Myocyte (in vitro differentiated cells): ENCODE measurements around the gene ZNF804A. TPM values are rescaled to one million over a fixed set of nuclear protein-coding genes. Genes with fewer than 3 reads are reported as not detected.

Experiments used
- DNase-seq: peaks from one replicate; pipeline ENCODE4 v3.0.0-alpha.2; 2012; ENCODE audit warnings: low read depth
- total RNA-seq: library from RNA; depleted of rRNA; stranded (reverse); fragments of >200 nt; gene quantifications from 2 replicates; pipeline ENCODE4 v1.2.3, GENCODE V29; 2014

Gene ZNF804A
- total RNA-seq, 1 donor from 2014 or later = 0.05 TPM

DNA sequence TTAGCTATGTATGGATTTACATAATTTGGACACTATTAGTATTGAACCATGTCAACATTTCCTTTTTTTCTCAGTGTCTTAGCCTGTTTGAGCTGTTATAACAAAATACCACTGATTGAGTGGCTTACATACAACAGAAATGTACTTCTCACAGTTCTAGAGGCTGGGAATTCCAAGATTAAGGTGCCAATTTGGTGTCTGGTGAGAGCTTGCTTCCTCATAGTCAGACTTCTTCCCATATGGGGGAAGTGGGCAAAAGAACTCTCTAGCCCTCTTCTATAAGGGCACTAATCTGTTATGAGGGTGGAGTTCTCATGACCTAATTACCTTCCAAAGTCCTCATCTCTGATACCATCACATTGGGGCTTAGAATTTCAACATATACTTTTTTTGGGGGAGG, 12.6 kb downstream of the ZNF804A start:
- no peak for DNase-seq

DNA sequence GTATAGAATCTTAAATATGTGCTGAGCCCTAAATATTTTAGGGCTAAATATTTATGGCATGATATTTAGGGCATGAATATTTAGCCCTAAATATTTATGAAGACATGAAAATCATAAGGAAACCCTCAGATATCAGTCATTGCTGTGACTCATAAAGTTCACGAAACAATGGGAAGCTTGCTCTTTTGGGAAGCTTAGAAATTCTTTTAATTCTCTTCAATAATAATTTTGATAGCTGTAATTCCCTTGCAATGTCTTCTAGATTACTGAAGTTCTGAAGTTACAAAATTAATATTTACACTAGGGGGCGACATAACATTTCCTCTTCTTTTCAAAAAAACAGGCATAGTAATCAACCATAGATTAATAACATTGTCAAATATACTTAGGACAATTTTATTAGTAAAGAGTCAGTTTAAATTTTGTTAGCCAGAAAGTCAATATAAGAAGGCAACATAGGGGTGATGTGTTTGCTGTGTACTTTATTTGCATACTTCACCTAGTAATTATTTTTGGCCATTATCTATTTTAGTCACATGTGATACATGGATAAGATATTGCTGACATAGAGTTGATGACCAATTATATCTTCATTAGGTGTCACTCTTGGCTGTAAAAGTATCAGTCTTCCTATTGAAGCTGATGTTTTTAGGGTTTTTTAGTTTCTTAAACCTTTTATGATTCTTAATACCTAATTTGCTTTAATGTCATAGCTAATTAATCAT, 13.2 kb downstream of the ZNF804A start:
- peak; percentile 2 for DNase-seq

DNA sequence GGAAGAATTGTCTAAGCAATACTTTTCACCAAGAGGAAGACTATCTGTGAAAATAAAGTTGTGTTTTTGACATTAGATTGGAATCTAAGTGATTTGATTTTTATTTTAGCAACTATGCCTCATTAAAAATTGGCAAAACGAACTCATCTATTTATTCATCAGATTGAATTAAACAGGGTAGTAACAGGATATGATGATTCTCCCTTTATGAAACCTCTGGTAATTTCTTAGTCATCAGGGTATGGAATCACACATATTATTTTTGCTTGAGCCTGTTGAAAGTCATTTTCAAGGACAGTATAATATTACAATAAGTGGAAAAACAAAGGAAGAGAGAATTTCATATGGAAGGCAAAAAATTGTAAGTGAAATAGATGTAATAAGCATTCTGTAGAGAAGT, 22.0 kb downstream of the ZNF804A start:
- DNase-seq = no peak

DNA sequence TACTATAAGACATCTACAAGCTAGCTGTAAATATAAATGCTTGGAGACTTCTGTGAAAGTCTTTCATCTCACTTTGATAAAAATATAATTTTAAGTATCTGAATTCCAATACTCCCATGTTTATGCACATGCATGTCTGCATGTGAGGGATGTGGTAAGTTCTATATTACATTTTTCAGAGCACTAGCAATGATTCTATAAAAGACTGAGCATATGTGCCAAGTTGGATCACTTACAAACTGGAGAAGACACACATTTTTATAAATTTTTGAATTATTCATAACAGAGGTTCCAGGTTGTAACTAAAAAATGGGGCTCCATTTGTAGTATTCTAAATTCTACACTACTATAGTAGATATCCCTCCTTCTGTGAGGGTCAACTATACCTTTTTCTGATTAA, 26.0 kb downstream of the ZNF804A start:
- no peak for DNase-seq

DNA sequence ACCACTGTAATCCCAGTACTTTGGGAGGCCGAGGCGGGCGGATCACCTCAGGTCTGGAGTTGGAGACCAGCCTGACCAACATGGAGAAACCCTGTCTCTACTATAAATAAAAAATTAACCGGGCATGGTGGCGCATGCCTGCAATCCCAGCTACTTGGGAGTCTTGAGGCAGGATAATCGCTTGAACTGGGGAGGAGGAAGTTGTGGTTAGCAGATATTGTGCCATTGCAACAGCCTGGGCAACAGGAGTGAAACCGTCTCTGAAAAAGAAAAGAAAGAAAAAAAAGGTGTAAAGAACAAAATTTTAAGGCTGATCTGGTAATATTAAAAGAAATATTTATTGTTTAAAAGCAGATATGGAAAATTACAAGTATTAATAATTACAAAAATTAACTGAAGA, 29.7 kb downstream of the ZNF804A start:
- DNase-seq = no peak

DNA sequence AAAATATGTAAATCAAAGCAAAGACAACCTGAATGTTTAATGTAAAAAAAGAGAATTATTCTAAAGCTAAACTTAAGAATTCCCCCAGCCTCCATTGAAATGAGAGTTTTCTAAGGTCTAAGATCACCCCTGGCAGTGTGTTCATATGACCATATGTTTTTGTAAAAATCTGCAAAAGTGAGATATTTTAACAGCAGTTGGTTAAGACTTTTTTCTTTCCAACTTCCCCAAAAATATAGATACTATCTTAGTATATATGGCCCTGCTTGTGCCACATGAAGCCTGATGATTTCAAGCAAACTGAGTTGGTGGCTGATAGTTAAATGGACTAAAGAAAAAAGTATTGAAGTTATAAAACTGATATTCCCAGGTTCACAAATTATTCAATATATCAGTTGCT, 35.4 kb downstream of the ZNF804A start:
- DNase-seq = no peak

DNA sequence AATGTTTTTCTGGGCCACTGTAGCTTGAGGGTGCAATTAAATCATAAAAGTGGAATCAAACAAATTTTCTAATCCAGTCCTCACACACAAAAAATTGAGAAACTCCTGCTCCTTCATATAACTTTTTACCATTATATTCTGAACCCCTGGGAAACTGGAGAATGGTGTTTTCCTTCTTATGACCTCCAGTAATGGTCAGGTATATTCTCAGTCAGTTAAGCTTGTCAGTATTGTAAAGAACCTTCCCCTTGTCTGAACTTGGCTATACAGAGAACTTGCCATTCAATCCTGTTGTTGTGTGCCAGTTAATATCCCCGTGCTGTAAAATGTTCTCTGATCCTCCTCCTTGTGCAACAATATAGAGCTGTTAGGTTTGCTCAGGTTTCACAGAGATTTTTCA, 39.5 kb downstream of the ZNF804A start:
- no peak for DNase-seq

DNA sequence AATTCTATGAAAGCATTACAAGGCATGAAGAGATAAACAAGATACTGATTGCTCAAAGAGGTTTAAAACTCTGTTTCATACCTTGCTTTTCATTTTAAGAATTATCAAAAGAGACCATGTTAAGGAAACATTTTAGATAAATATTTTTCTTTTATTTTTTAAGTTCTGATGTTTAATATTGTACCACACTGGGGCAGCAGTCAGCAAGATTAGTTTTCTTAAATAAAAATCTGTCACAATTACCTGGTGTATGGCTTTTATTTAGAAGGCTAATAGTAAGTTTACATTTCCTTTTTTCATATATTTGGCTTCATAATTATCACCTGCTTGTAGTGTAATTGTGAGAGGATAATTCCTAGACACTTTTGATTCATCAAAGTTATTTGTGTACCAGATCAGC, 46.4 kb downstream of the ZNF804A start:
- no peak for DNase-seq

DNA sequence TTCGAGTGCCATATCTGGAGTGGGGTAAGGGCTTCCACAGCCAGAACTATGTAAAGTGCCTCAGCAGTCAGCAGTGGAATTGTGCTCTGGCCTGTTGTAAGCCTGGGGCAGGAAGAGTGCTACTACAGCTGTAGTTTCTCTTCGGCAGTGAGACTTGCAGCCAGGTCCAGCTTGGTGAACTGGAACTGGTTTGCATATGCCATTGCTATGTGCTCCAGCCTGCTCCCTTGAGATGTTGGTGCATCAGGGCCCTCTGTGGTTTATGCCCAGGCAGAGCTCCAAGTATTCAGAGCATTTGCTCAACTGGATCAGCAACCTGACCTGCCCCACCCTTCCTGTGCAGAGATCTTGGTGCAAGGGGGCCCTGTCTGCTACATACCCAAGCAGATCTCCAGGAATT, 47.8 kb downstream of the ZNF804A start:
- DNase-seq = peak; percentile 42

DNA sequence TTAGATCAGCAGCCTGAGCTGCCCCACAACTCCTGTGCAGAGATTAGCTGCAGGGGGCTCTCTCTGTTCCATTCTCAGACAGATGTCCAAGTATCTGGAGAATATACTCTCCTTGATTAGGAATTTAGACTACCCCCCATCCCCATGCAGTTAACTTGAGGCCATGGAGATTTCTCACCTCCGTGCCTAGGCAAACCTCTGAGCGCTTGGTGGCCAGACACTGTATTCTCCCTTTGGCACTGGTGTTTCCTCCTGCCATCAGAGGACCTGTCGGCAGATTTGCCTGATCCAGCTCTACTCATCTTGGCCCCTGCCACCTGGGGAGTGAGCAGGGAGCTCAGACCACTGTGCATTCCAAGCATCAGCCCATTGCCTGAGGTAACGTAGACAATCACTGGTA, 48.3 kb downstream of the ZNF804A start:
- DNase-seq = no peak

DNA sequence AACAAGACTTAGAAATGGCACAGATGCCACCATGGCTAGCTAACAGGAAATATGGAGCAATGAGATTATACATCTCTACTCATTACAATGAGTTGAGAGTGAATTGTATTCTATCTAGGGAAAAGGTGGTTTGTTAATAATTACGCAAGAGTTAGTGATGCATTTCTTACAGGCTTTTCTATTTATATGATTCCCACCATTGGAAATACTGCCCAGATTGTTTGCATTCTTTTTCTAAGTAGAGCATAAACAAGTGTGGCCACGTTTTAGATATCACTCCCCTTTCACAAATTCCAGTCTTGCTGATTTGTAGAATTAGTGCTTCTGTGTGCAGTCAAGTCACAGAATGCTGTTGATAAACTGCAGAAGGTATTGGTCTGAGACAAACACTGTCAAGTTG, 56.6 kb downstream of the ZNF804A start:
- no peak for DNase-seq

DNA sequence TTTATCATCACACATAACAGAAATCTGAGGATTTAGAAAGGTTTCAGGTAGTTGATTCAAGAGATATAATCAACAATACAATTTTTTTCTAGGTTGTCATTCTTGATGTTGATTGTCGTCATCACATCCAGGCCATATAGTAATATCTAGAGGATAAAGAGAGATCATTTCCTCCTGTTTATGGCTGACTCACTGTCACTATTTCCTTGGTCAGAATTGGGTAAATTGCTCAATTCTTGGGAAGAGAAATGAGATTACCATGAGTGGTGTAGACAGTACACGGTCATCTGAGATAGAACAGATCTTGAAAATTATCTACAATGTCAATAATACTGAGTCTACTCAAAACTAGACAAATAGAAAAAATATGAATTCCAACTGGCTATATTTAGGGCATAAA, 78.8 kb downstream of the ZNF804A start:
- DNase-seq = no peak

DNA sequence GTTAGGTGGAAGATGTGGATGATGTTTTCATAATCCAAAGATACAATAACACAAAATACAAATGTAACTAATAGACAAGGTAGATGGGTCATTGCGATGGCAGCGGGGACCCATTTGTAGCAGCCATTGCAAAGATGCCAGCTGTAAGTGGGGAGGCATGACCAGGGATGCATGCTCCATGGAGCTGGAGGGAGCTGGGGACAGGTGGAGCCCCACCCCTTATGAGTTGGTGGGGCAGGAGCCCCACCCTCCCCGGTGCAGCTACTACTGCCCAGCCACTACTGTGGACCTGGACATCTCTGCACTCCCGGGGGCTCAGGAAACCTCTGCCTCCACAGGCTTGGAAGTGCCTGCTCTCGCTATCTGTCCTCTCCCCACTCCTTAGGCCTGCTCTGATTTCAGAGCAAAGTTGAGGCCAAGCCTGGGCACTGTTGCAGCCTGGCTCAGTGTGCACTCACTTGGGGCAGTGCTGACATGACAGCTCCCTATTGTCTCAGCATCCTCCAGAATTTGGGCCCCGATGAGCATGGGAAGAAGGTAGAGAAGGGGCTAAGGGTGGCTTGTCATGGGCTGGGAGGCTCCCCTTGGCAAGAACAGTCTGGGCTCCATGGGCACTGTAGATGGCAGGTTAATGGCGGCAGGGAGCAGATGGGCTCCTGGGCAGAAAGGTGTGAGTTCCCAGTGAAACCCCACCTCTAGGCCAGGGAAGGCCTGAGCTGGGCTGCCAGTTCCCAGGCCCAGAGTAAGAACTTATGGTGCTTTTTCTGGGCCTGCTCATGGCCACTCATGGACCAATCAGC, 81.1 kb downstream of the ZNF804A start:
- no peak for DNase-seq

DNA sequence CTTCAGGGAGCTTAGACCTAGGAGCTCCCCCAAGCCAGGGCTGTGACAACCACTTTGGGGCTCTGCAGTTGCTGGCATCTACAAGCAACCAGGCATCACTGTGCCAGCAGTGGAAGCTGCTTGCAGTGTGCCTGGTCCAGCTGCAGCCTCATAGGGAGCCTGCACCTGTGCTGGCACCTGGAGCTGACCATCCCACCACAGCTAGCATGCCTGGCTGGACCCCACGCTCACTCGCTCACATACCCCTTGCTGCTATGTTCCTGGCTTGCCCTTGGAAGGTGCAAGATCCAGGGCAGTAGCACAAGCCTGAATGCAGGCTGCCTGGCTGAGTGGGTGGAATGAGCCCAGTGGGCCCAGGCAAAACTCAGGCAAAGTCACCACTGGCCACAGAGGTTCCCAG, 82.5 kb downstream of the ZNF804A start:
- DNase-seq = no peak

DNA sequence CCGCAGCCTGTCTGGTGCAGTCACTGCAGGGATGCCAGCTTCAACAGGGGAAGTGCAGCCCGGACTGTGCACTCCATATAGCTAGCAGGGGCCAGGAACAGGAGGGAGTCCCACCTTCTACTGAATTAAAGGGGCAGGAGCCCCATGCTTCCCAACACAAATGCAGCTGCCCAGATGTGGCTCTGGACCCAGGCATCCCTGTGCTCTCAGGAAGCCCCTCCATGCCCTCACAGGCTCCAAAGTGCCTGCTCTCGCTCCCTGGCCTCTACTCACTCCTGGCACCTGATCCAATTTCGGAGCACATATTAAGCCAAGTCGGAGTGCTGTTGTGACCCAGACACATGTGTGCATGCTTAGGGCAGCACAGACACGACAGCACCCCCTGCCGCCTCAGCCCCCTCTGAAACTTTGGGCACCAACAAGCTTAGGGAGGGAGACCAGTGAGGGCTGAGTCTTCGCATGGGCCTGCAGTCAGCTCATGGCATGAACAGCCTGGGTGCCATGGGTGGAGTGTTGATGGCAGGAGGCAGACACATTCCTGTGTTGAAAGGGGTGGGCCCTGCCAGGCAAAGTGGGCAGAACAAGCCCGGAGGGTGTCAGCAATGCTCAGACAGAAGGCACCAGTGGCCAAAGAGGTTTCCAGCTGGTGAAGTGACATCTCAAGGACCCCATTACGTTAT, 83.5 kb downstream of the ZNF804A start:
- no peak for DNase-seq

DNA sequence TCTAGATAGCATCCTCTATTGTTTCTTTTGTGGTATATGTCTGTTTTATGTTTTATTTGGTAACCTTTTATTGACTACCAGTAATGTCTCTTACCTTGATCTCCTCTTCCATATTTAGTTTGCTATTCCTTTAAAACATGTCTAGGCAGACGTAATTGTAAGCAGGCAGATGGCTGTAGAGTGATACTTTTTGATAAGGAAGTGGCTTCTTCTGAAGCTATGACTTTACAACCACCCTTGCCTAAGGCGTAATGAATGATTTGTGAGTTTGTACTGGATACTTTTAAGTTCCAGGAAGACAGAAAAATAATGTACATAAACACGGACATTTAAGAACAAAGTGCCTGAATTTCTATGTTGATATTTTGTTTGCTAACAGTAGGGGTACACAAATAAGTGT, 85.6 kb downstream of the ZNF804A start:
- DNase-seq = no peak

DNA sequence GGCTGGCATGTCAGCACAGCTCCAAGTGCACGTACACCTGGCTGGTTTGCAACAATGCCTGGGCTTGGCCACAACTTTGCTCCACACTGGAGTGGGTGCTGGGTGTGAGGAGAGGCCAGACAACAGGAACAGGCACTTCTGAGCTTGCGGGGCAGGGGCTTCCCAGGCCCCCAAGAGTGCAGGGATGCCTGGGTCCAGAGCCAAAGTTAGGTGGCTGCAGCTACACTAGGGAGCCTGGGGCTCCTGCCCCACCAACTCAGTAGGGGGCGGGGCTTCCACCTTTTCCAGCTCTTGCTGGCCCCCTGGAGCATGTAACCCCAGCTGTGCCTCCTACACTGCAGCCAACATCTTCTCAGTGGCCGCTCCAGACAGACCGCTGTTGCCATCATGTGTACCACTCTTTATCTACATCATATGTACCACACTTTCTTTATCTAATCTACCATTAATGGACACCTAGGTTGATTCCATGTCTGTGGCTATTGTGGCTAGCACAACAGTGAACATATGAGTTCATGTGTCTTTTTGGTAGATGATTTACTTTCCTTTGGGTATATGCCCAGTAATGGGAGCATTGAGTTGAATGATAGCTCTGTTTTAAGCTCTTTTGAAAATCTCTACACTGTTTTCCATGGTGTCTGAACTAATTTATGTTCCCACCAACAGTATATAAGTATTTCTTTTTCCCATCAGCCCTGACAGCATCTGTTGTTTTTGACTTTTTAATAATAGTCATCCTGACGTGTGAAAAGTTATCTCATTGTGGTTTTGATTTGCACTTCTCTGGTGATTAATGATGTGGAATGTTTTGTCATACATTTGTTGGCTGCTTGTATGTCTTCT, 87.9 kb downstream of the ZNF804A start:
- no peak for DNase-seq

DNA sequence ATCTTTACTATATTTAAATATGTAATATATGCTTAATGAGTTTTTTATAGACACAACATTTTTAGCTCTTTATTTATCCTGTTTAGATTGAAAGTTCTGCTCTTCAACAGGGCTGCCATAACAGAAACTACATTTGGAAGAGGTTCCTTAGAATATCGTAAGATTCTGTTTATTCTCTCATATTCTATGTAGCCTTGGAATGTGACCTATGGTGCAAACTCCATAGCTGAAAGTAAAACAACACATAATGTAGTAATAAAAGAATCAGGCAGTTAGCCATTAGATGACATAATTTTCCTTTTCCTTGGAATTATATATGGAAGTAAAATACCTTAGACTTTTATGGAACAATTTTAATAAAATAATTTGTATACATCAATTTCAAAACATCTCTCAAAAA, 91.3 kb downstream of the ZNF804A start:
- DNase-seq = no peak

DNA sequence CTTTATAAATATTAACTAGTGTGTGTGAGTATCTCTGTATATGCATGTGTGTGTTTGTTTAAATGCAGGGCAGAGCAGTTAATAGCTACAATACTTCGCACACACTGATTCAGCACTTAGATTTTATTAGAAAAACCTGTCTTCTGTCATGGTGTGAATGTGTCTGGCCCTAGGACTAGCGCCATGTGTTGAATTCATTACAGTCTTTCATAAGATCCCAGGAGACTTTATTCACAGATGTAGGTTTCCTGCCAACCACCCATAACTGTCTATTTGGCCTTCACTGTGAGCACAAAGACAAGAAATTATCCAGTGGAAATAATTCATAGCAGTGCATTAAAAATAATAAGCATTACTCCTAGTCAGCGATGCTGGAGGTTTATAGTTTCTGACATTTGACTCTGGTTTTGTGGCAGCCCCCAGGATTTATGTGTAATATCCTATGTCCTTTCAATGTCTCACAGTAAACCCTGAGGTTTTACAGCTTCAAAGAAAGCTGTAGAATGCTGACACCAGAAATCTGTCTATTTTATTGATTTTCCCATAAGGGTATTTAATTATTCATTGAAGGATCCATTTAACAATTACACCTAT, 93.9 kb downstream of the ZNF804A start:
- DNase-seq = no peak

DNA sequence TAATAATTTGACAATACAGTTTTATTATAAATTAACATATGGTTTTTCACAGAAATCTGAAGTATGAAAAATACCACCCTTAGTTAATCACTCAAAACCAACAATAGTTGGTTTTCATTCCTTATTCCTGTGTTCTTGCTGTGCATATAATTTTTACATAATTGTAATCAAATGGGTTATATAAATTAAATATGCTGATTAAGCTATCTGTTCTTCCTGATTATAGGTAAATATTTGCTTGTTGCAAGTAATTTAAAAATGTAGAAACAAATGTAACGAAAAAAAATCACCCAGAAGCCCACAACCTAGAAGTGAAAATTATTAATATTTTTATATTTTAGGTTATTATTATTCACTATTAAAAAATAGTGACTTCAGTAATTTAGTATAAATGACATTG, 98.3 kb downstream of the ZNF804A start:
- DNase-seq = no peak

DNA sequence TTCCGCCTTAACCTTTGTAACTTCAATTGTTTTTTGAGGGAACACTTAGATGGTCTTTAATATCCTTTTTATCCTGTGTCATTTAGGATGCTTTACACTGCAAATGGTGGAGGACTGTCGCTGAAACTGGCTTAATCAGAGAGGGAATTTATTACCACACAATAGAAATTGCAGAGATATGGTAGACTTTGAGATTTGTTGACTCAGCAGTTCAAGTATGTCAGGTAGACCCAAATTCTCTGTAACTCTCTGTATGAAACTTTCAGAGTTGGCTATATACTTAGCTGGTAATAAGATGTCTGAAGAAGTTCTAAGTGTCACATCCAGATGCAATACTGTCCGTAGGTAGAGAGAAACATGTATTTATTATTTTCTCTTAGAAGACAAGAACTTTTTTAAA, 100.1 kb downstream of the ZNF804A start:
- no peak for DNase-seq
